NCI-H187 treated with DMSO at 0.1 percent for 48 hours (cell line): ENCODE results near the gene MTMR4.
"Not testable (repeated sequence)": the region's sequence is repeated elsewhere in the genome, so short reads cannot be mapped to it uniquely, and the experiment has no call there.

Experiments
- DNase-seq: peaks from one replicate; lab custom pipeline; 2025; lab: John Stamatoyannopoulos, UW

The MTMR4 gene

DNA sequence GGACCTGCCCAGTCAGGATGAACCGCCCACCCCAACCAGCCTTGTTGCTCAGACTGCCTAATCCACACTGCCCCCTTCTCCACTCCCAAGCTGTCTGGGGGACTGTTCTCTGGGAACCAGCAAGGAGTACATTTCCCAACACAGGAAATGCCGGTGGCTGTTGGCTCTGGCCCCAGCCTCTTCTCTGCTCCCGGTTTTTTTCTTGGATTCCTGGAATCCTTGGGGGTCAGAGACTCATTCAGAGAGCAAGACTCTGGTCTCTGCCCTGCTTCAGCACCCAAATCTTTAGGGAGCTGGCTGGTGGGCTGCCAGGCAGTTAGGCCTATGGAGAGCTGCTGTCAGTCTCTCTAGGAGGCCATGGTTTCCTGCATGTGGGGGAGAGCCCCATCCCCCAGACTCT is 10.8 kb upstream of the MTMR4 start:
- DNase-seq = no peak

DNA sequence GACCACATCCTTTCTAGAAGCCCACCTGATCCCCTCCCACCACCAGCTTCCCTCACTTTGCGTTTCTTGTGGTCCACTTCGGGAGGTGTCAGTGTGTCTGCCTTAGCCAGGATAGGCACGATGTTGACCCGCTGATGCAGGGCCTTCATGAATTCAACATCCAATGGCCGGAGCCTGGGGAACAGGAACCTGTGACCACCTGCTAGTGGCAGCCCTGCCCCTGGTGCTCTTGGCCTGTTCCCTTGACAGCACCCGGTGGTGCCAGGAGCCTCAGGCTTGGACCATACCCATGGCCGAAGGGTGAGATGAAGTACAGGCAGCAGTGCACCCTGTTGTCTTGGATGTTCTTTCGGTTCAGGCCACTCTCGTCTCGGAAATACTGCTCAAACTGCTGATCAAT is 7.2 kb upstream of the MTMR4 start:
- DNase-seq = no peak

DNA sequence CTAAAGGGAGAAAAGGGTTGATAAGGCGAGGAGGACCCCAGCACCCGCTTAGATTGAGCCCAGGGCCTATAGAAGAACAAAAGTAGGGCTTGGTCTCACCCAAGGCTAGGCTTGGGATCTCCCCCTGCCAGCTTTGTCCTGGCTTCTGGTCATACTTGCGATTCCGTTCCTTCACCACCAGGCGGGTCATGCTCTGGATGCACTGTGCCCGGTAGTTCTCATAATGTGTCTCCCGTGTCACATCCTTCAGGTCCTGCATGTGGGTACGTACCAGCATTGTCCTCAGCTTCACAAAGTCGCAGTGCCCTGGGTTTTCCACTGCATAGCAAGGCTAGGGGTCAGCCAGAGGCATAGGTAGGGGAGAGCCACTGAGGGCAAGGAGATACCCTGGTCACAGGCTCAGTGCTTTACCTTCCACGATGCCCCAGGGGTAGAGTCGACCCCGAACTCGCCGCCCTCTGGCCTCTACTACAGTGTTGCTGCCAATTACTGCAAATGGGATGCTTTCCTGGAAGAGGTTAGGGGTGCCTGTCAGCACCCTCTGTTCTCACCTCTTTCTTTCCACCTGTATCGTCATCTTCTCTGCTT is 6.5 kb upstream of the MTMR4 start:
- DNase-seq = no peak

DNA sequence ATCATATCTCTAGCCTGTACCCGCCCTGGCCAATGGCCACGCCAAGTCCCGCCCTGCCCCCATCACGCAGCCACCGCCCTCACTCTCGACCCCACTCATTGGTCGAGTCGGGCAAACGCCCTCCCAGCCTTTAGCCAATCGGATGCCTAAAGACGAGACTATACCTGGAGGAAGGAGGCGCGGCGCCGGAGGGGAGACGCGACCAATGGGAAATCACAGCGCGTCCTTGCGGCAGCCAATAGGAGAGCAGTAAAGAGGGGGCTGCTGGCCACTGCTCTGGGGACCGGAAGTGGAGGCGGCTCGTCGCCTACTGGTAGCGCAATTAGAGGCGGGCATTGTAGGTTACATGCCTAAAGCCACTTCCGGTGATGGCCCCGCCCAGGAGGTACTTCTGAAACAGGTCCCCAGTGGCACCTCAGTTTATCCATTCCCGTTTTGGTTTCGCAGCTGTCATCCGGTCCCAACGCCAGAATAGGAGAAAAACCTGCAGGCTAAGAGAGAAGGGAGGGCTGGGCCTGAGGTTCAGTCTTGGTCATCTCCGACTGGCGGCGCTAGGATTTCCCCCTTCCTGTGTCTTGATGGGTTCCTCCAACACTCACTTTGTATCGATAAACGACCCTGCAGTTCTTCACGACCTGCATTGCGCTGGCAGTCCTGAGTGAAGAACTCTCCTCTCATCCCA is 3.6 kb upstream of the MTMR4 start:
- peak; percentile 98 for DNase-seq

DNA sequence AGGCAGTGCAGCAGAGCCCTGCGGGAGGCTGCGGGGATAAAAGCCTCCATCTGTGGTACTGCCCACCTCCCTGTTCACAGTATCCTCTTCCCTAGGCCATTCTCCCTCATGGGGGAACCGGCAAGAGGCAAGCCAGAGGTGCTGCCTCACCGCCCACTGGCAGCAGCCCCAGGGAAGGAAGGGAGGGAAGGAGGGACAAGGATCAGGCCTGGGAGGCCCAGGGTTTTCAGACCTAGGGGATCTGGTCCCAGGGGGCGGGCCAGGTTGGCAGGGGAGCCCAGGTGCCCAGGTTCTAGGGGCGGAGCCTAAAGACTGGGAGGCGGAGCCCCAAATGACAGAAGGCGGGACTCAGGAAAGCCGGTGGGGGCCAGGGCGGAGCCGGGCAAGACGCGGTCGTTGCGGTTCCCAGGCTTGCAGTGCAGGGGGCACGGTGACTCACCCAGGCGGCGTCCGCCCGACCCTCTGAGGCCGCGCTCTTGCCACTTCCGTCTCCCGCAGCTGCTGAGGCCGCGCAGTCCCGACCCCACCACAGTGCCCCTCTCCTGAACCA is 3.0 kb upstream of the MTMR4 start:
- no peak for DNase-seq

DNA sequence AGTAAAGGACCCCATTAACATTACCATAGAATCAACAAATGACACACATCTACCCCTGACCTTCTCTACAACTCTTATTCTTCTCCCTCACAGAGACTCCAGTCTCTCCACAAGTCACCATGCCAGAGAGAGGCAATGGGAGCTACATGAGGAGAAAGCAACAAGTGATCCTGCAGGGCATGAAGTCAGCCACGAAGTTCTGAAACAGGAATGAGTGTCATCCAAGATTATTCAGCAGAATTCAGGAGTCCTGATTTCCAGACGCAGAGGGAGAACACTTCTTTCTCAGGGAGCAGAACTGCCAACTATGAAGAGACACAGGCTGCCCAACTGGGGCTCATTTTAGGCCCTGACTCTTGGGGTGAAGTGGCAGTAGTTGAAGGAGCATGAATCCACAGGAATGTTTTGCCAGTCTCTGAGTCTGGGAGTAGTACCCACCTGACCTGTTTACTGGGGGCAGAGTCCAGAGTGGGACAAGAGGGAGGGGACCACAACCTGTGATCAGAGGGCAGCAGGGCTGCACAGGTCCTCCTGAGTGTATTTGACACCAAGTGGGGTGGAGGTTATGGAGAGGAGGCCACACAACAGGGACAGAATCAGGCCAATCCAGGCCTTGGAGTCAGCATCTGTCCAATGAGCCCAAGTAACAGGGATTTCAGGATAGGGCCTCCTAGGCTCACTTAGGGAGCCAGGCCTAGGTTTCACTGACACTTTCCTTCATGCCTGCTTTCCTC is 2.4 kb upstream of the MTMR4 start:
- DNase-seq = no peak

DNA sequence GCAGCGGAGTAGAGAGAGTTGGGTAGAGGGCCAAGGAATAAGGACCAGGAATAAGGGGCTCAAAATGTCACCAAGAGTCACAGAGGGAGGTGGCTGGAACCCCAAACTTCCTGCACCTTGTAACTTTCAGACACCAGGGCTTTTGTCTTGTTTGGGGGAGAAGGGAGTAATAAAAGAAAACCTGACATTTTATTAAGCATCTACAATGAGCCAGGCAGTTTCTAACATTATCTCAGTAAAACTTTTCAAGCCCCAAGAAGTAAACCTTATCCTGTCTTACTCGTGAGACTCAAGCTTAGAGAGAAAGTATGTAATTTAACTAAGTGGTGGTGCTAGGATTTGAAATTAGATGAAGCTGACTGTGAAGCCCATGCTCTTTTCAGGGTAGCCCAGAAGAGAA is 848 bp upstream of the MTMR4 start:
- DNase-seq = no peak

DNA sequence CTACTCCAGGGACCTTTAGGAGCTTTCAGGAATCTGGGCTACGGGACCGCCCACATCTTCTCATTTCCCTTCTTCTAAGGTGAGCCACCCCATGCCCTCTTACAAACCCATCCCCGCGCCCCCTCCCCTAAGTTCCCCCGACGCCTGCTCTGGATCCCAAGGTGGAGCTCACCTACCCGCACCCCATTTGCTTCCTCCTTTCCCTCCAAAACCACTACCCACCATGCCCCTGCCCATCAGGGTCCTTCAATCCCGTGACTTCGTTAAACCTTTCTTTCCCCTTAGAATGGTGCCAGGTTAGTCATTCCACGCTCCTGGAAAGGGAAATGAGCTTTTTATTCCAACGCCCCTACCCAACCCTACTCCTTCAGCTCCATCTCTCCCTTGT is 326 bp upstream of the MTMR4 start:
- DNase-seq = no peak

DNA sequence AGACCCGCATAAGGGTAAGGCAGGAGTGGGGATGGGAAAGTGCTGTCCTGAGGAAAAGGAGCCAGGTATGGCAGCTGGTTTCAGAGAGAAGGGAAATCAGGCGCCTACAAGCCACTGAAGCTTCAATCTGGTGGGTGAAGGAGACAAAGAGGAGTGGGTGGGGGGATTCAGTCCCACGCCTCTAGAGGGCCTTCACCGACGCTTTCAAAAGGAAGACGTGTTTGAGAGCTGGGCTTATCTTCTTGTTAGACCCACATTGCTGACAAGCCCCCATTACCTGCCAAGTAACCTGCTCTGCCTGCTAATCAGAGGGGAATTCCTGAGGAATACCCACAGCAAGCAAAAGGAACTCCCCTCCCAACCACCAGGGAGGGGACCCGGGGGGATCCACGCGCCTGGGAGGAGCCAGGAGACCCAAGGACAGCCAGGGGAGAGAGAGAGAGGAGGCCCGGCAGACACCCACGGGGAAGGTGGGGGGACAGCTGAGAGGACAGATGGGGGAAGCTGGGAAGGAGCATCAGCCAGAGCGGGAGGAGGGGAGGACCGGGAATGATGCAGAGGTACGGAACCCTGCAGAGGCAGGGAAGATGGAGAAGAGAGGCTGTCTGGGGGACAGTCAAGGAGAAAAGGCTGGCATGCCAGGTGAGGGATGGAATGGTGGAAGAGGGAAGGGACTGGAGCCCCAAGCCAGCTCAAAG is 1.0 kb downstream of the MTMR4 start:
- no peak for DNase-seq

DNA sequence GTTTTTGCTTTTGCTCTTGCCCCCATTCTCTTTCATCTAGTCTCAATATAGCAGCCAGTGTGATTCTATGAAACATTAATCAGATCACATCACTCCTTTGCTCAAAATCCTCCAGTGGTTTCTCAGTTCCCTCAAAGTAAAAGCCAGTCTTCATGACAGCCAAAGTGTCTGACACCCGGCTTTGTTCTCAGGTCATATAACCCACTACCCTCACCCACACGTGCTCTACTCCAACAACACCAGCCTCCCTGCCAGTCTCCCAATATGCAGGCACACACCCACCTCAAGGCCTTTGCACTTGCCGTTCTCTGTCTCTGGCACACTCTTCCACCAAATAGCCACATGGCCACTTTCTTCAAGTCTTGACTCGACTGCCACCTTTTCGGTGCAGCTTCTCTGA is 4.4 kb downstream of the MTMR4 start:
- DNase-seq = no peak

DNA sequence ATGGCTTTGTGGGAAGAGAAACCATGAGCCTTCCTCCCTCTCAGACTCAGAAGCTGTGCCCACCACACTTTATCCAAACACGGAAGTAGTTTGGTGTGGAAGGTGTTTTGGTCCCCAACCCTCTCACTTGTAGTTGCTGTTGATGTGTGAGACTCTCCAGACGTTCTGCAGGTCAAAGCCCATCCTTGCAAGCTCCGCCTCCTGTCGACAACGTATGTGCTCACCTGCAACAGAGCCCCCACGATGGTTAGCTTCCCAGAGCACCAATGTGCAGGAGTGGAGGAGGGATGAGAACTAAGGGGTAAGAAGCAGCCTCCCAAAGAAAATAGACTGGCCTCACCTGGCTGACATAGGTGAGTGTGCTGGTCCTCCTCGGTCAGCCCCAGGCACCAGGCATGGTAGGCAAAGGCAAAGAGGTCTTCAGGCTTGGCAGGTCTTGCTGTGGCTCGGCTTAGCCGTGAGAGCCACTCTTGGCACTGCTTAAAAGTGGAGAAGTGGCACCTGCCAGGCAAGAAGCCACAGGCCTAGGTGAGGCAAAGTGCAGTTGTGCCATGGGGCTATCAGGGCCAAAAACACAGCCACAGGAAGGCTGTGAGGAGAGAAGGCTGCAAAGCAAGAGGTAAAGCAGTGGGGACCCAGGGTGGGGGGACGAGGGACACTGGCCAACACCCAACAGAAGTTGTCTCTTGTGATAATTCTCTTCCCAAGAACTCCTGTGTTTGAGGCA is 5.9 kb downstream of the MTMR4 start:
- no peak for DNase-seq

DNA sequence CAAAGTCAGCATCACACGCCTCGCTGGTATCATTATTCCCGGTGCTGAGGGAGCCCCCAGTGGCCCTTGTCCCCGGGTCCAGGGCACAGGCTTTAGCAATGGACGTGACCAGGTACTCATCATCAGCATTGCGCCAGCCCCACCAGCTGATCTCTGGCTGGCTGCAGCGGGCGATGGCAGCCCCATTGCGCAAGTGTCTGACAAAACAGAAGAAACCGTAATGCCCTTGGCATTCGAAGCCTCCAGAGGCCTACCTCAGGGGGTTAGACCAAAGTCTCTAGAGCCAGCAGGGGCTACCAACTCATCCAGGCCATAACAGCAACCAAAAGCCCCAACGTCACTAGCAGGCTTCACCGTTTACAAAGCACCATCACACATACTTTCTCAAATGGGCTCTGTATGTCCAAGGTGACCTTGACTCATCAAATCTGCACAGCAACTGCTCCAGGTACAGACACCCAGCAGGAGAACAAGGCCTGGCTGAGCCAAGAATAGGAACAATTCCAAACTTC is 7.3 kb downstream of the MTMR4 start:
- DNase-seq = no peak

DNA sequence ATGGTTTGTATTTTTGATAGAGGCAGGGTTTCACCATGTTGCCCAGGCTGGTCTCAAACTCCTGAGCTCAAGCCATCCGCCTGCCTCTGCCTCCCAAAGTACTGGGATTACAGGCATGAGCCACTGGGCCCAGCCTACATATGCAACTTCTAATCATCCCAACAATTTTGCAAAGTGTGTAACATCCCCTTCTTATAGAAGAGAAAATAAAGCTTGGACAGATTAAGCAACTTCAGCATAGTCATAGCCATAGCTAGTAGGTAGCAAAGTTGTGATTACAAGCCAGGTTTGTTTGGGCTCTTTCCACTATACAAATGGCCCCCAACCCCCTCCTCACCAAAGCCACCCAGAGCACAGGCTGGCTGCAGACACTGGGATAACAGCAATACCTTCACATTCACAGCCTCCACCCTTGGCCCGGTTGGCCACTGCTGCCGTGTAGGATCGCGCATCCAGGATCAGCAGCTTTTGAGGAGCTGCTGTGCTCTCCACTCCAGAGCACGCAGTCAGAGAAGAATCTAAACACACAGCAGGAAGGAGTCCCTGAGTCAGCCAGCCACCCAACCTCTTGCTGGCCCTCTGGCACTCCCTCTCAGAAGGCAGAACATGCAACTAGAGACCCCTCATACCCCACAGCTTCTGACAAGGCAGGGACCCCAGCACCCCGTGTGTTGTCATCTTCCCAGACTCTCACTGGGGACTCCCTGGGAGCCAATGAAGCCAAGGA is 7.9 kb downstream of the MTMR4 start:
- DNase-seq = no peak

DNA sequence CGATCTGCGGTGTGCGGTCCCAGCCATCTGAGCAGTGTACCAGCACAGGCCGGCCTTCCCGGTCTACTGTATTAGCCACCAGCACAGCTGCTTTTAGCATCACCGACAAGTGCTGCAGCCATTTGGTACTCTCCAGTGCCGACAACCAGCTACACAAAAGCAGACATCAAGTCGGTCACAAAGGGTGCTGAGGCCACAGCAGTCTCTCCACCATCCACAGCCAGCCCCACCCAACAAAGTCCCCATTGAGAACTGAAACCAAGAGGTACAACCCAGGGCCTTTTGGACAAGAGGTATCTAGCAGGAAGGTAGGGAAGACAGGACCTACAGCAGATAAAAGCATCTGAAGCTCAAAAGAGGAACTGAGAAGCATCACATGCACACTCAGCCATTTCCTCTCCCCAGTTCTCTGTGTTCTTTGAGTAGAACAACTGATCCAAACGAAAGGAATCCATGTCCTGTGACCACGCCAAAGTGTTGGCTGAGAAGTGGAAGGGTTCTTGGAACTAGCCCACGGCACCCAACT is 9.5 kb downstream of the MTMR4 start:
- no peak for DNase-seq

DNA sequence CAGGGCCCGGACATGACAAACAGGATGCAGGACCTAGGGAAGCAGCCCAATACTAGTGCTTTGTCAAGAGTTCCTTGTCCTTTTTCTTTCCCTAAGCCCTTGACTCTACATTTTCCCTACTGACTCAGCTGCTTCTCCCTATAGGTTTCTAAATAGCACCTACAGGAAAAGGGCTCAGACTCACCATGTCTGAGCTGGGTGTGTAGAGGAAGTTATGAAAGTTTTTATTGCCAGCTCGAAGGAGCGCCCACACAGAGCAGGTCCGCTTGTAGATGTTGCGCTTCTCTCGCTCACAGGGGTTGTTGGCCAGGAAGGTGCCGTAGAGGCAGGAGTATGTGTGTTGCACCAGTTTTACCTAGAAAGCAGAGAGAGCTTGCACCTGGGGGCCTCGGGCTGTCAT is 10.6 kb downstream of the MTMR4 start:
- DNase-seq = no peak

DNA sequence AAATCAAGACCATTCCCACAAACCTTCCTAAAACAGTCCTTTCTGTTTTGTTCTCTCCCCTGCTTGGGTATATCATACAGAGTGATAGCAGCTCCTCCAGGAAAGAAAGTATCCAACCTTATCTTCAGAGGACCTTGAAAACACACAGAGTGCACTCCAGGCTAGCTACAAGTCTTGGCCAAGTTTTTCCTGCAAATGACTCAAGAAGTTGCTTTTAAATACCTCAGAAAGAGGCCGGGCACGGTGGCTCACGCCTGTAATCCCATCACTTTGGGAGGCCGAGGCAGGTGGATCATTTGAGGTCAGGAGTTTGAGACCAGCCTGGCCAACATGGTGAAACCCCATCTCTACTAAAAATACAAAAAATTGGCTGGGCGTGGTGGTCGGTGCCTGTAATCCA is 11.3 kb downstream of the MTMR4 start:
- DNase-seq = not testable (repeated sequence)

DNA sequence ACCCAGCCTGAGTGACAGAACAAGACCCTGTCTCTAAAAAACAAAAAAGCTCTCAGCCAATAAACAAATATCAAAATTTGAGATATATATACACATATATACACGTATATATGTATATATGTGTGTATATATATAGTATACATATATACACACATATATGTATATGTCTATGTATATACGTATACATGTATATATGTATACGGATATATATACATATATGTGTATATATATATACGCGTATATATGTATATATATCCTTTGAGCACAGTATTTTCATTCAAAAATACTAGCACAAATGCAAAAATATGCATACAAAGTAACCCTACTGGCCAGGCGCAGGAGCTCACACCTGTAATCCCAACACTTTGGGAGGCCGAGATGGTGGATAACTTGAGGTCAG is 13.0 kb downstream of the MTMR4 start:
- DNase-seq = no peak

DNA sequence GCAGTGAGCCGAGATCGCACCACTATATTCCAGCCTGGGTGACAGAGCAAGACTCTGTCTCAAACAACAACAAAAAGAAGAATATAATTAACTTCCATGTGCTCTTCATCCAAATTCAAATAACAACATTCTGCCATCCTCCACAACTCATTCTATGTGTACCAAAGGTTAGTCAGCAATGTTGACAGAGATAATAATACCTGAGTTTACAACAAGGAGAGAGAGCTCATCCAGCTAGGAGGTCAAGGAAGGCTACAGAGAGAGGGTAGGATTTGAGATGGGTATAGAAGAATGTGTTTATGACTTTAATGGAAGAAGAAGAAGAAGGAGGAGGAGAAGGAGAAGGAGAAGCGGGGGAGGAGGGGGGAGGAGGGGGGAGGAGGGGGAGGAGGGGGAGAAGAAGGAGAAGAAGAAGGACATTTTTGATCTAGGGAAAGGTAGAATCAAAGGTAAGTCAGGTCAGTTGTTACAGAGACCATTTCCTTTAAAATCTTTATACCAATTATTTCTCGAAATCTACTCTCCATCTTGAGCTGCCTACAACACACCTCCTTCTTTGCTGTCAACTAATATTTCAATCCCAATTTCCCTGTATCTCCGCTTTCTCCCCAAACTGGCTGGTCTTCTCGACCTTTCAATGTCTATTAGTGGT is 16.1 kb downstream of the MTMR4 start:
- DNase-seq = no peak

DNA sequence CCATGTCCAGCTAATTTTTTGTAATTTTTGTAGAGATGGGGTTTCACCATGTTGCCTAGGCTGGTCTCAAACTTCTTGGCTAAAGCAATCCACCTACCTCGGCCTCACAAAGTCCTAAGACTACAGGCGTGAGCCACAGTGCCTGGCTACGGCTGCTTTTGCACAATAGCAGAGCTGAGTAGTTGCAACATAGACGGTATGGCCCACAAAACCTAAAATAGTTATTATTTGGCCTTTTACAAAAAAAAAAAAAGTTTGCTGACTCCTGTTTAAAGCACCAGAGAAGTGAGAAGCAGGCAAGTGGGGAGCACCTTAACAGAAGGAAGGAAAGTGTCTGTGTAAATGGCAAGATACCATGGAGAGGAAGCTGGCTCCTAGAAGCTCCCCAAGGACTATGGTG is 20.9 kb downstream of the MTMR4 start:
- DNase-seq = no peak
